ENCODE results near the gene CATSPERD. TPM values are rescaled to one million over a fixed set of nuclear protein-coding genes. Genes with fewer than 3 reads are reported as not detected.
"Not testable (repeated sequence)": the region's sequence is repeated elsewhere in the genome, so short reads cannot be mapped to it uniquely, and the experiment has no call there.

The CATSPERD gene
- total RNA-seq, 3 donors from 2014 or later, result not detected

GRCh38 chr19:5717215-5717935 is 3.1 kb upstream of the CATSPERD start:
- H3K4me3 ChIP-seq, result no peak overlapping the region
- ATAC-seq (no peak), DNase-seq (no peak)
- peaks cover 12% of the 10 kb centered on the region for H3K4me1 ChIP-seq (ENCODE audit: low read depth)
- TF ChIP-seq, protein P1, sequence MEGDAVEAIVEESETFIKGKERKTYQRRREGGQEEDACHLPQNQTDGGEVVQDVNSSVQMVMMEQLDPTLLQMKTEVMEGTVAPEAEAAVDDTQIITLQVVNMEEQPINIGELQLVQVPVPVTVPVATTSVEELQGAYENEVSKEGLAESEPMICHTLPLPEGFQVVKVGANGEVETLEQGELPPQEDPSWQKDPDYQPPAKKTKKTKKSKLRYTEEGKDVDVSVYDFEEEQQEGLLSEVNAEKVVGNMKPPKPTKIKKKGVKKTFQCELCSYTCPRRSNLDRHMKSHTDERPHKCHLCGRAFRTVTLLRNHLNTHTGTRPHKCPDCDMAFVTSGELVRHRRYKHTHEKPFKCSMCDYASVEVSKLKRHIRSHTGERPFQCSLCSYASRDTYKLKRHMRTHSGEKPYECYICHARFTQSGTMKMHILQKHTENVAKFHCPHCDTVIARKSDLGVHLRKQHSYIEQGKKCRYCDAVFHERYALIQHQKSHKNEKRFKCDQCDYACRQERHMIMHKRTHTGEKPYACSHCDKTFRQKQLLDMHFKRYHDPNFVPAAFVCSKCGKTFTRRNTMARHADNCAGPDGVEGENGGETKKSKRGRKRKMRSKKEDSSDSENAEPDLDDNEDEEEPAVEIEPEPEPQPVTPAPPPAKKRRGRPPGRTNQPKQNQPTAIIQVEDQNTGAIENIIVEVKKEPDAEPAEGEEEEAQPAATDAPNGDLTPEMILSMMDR (IDR thresholded peaks at IDR 0.05), result no peak
- intact Hi-C loops (cut with DNase I, micrococcal nuclease), result no loop called here
- H3K36me3 ChIP-seq (ENCODE audit: low read depth), result no peaks in the 10 kb centered on the region
- no peaks in the 10 kb centered on the region for H3K9me3 ChIP-seq

GRCh38 chr19:5718037-5718578 is 2.3 kb upstream of the CATSPERD start:
- Histone ChIP-seq H3K4me1 (ENCODE audit: low read depth) (peaks cover 12% of the 10 kb centered on the region), H3K9me3 (no peaks in the 10 kb centered on the region), H3K4me3 (no peak overlapping the region), H3K36me3 (ENCODE audit: low read depth) (no peaks in the 10 kb centered on the region)
- DNase-seq, result no peak
- no peak for ATAC-seq
- TF ChIP-seq, protein P1 (IDR thresholded peaks at IDR 0.05), result no peak
- intact Hi-C loops (cut with DNase I, micrococcal nuclease), result no loop called here

- no peaks in the 10 kb centered on the region for H3K9me3 ChIP-seq
- ATAC-seq, result no peak
- H3K36me3 ChIP-seq (ENCODE audit: low read depth), result no peaks in the 10 kb centered on the region
- H3K4me1 ChIP-seq (ENCODE audit: low read depth), result peaks cover 12% of the 10 kb centered on the region
- intact Hi-C loops (cut with DNase I, micrococcal nuclease), result no loop called here
- peak overlapping the region; percentile 95 for H3K4me3 ChIP-seq
- DNase-seq, result no peak
- TF ChIP-seq, protein P1 (IDR thresholded peaks at IDR 0.05), result no peak
Observed at GRCh38 chr19:5718579-5719273, 1.7 kb upstream of the CATSPERD start.

- peaks cover 12% of the 10 kb centered on the region for H3K4me1 ChIP-seq (ENCODE audit: low read depth)
Observed at GRCh38 chr19:5719274-5719960, 1.0 kb upstream of the CATSPERD start.

GRCh38 chr19:5727453-5728050 is 7.1 kb downstream of the CATSPERD start:
- intact Hi-C loops (cut with DNase I, micrococcal nuclease), result no loop called here
- no peak overlapping the region for H3K4me3 ChIP-seq
- ATAC-seq (no peak), DNase-seq (no peak)
- TF ChIP-seq, protein P1 (IDR thresholded peaks at IDR 0.05), result no peak
- H3K36me3 ChIP-seq (ENCODE audit: low read depth), result no peaks in the 10 kb centered on the region
- no peaks in the 10 kb centered on the region for H3K4me1 ChIP-seq (ENCODE audit: low read depth)
- peaks cover 11% of the 10 kb centered on the region for H3K9me3 ChIP-seq

More at GRCh38 chr19:5719274-5719960, 1.0 kb upstream of the CATSPERD start:
- H3K9me3 ChIP-seq, result no peaks in the 10 kb centered on the region
- peak overlapping the region; percentile 95 for H3K4me3 ChIP-seq
- ATAC-seq, result peak; percentile 2
- TF ChIP-seq, protein P1 (IDR thresholded peaks at IDR 0.05), result no peak
- intact Hi-C loops (cut with DNase I, micrococcal nuclease), result no loop called here
- H3K36me3 ChIP-seq (ENCODE audit: low read depth), result no peaks in the 10 kb centered on the region
- DNase-seq, result peak in 1 of 3 donors; percentile 35

- ATAC-seq; H3K36me3 ChIP-seq (ENCODE audit: low read depth); DNase-seq; H3K4me1 ChIP-seq (ENCODE audit: low read depth); H3K4me3 ChIP-seq; intact Hi-C loops (cut with DNase I, micrococcal nuclease): not testable (repeated sequence)
- H3K9me3 ChIP-seq, result peaks cover 11% of the 10 kb centered on the region
Observed at GRCh38 chr19:5733172-5733571, 12.7 kb downstream of the CATSPERD start.
